Measurements from ENCODE around the gene APBB2.

The APBB2 gene

DNA sequence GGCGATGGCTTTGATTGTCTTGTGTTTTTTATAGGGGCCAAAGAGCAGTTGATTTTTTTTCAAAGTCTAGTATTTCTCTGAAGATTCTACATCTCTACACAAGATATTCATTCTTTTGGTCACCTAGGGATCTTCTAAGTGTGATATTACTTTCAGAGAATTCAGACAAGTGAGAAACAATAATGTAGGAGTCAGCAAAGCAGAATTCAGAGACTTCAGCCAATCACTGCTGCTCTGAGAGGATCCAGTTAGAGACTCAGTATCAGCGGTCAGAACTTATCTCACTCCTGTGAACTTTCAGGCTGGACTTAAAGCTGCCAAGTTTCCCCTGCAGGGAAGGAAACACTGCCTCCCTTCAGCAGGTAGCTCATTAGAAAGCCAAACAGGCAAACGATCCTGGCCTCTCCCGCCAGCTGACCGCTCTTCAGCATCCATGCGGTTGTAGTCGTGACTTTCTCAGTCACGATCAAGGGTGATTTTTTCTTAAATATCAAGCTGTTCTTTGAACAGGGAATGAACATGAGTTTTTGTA, 405.4 kb downstream of the APBB2 start:
- no peak for DNase-seq (ENCODE audit: low spot score)
- TF ChIP-seq, protein P1, sequence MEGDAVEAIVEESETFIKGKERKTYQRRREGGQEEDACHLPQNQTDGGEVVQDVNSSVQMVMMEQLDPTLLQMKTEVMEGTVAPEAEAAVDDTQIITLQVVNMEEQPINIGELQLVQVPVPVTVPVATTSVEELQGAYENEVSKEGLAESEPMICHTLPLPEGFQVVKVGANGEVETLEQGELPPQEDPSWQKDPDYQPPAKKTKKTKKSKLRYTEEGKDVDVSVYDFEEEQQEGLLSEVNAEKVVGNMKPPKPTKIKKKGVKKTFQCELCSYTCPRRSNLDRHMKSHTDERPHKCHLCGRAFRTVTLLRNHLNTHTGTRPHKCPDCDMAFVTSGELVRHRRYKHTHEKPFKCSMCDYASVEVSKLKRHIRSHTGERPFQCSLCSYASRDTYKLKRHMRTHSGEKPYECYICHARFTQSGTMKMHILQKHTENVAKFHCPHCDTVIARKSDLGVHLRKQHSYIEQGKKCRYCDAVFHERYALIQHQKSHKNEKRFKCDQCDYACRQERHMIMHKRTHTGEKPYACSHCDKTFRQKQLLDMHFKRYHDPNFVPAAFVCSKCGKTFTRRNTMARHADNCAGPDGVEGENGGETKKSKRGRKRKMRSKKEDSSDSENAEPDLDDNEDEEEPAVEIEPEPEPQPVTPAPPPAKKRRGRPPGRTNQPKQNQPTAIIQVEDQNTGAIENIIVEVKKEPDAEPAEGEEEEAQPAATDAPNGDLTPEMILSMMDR (IDR thresholded peaks at IDR 0.05; ENCODE audit: extremely low read depth, missing control alignments) = no peak

DNA sequence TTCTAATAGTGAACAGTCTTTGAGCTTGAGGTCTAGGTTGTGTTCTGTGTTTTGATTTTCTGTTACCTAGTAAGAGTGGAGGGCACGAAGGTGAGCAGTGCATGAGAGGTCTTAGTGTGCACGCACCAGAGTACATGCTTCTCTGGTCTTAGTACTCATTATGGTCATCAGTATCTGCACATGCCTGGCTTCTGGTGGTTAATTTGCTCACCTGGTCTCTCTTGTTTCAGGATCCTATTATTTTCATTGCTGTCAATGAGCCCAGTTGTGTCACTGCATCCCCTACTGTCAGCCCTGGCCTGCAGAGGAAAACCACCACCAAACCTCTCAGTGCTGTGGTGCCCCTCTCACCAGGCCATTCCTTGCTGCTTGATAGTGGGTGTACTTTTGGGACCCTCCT, 409.7 kb downstream of the APBB2 start:
- DNase-seq (ENCODE audit: low spot score) = no peak

DNA sequence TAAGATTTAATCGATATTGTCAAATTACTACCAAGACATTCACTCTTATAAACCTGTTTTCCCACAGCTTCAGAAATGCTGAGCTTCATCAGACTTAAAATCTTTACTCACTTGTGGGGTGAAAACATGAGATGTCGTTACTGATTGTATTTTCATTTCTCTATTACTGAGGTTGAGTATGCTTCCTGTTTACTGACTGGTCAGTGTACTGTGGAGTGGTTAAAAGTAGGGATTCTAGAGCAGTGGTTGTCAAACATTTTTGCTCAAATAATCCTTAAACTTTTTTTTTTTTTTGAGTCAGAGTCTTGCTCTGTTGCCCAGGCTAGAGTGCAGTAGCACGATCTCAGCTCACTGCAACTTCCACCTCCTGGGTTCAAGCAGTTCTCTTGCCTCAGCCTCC, 414.3 kb downstream of the APBB2 start:
- TF ChIP-seq, protein P1 (IDR thresholded peaks at IDR 0.05; ENCODE audit: extremely low read depth, missing control alignments) = no peak
- DNase-seq (ENCODE audit: low spot score) = peak; percentile 33

More for the DNA sequence above, 409.7 kb downstream of the APBB2 start:
- TF ChIP-seq, protein P1 (IDR thresholded peaks at IDR 0.05; ENCODE audit: extremely low read depth, missing control alignments) = no peak

DNA sequence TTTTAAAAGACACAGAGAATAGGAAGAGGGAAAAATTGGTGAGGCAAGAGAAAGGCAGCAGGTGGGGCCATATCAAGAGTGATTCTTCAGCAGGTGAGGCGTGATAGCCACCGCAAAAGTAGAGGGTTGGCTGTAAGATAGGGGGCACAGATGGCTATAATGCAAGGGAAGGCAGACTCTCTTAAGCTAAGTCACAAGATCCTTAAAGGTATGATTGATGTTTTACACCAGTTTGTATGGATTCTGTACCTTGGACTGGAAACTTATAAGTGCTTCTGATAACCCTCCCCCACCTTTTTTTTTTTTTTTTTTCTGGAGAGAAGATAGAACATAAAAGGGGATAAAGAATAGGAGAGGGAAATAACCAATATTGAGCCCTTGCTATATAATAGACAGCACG, 424.6 kb downstream of the APBB2 start:
- DNase-seq (ENCODE audit: low spot score) = no peak
- TF ChIP-seq, protein P1 (IDR thresholded peaks at IDR 0.05; ENCODE audit: extremely low read depth, missing control alignments) = no peak

DNA sequence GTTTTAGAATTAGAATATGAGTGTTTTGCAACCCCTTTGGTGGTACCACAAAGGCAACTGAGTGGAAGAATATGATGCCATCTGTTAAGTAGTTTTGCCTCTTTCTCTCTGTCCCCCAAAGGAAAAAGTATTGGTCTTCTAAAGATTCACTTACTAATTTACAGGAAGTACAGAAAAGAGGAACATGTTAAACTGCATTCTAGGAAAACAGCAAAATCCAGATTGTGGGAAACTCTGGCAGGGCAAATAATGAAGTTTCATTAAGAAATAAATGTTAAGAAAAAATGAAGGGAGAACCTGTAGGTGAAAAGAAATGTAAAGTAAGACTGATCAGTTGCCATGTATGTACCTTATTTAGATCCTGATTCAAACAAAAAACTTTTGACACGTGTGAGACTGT, 425.3 kb downstream of the APBB2 start:
- TF ChIP-seq, protein P1 (IDR thresholded peaks at IDR 0.05; ENCODE audit: extremely low read depth, missing control alignments) = no peak
- DNase-seq (ENCODE audit: low spot score) = no peak

DNA sequence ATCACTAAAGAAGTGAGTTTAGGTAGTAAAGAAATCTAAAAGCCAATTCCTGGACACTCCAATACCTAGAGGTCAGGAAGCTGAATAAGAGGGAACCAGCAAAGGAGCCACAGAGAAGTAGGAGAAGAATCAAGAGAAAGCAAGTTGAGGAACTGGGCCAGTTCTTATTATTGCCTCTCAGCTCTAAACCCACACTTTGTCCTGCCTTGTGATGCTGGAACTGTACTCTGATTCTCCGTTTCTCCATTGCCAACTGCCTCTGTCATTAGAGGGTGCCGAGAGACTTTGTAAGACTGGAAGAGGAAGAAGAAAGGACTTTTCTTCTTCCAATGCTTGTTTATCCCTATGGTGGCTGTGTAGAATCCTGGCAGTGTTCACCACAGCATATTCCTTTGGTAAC, 426.0 kb downstream of the APBB2 start:
- TF ChIP-seq, protein P1 (IDR thresholded peaks at IDR 0.05; ENCODE audit: extremely low read depth, missing control alignments) = no peak
- no peak for DNase-seq (ENCODE audit: low spot score)

DNA sequence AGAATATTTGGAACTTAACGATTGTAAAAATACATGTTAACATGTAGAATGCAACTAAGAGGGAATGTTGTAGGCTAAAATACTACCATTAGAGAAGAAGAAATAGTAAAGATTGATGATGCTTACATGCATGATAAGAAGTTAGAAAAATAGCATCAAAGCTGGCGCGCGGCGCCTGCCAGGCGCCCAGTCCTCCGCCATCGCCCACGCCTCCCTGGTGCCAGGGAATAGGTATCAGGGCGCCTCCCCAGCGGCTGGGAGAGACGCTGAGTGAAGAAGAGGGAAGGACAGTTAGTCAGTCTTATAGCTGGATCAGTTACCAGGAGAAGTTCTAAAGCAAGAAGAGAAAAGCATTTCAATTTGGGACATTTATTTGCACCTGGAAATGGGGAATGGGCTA, 428.6 kb downstream of the APBB2 start:
- DNase-seq (ENCODE audit: low spot score) = no peak
- TF ChIP-seq, protein P1 (IDR thresholded peaks at IDR 0.05; ENCODE audit: extremely low read depth, missing control alignments) = no peak

Data from GM20000 (cell line).